ENCODE data around the gene P2RY13.

P2RY13 gene

GRCh38 chr3:151293127-151293526, 36.2 kb downstream of the P2RY13 start:
- DNase-seq (ENCODE audit: low read depth) = no peak

- DNase-seq (ENCODE audit: low read depth) = peak; percentile 62
Measured at GRCh38 chr3:151290673-151291072, 38.7 kb downstream of the P2RY13 start.

- DNase-seq (ENCODE audit: low read depth) = no peak
Measured at GRCh38 chr3:151289445-151289844, 39.9 kb downstream of the P2RY13 start.

- DNase-seq (ENCODE audit: low read depth) = no peak
Measured at GRCh38 chr3:151285940-151286339, 43.4 kb downstream of the P2RY13 start.

- peak; percentile 97 for DNase-seq (ENCODE audit: low read depth)
Measured at GRCh38 chr3:151283907-151284461, 45.4 kb downstream of the P2RY13 start.

GRCh38 chr3:151283387-151283786, 46.0 kb downstream of the P2RY13 start:
- DNase-seq (ENCODE audit: low read depth) = no peak

- DNase-seq (ENCODE audit: low read depth) = peak; percentile 80
Measured at GRCh38 chr3:151282921-151283320, 46.4 kb downstream of the P2RY13 start.

GRCh38 chr3:151281671-151282324, 47.6 kb downstream of the P2RY13 start:
- DNase-seq (ENCODE audit: low read depth) = peak; percentile 94

GRCh38 chr3:151278230-151278629, 51.1 kb downstream of the P2RY13 start, which contains the start of gene P2RY14:
P2RY14 (minus strand) TSS chr3:151278542; CDS start chr3:151214316, 64,226 bp downstream.
- DNase-seq (ENCODE audit: low read depth) = no peak

GRCh38 chr3:151276687-151277042, 52.7 kb downstream of the P2RY13 start:
- DNase-seq (ENCODE audit: low read depth) = no peak
